MCF 10A (cell line): Measurements from ENCODE around the gene VAMP2. TPM values are rescaled to one million over a fixed set of nuclear protein-coding genes. Genes with fewer than 3 reads are reported as not detected.

Experiments
- BruUV-seq: library from RNA; stranded (reverse); fragments of 400-500 nt; replicated peaks from 2 replicates; lab custom pipeline; 2021; lab: Mats Ljungman, UMichigan
- CTCF ChIA-PET: fragments of 300-600 bp; sonication (Branson Sonifier 250); formaldehyde crosslinking; extraction: SDS; loops from one replicate; lab custom pipeline; 2021; ENCODE audit warnings: antibody characterized with exemption, inconsistent platforms; lab: Yijun Ruan, JAX
- POLR2A ChIA-PET: fragments of 300-600, 350-650 bp; sonication (Branson Sonifier 250); formaldehyde crosslinking; extraction: SDS; loops from one replicate; lab custom pipeline; 2020; ENCODE audit warnings: antibody characterized with exemption, inconsistent platforms; lab: Yijun Ruan, JAX
- DNase-seq: peaks from one replicate; pipeline ENCODE4 v3.0.0-alpha.2; 2018; ENCODE audit not compliant: unreplicated experiment
- H3K27ac Mint-ChIP-seq: one replicate; pipeline ENCODE4 v1.8.0; 2022; ENCODE audit warnings: mild to moderate bottlenecking, low read depth, mixed read lengths; ENCODE audit not compliant: unreplicated experiment
- H3K27me3 Mint-ChIP-seq: one replicate; pipeline ENCODE4 v1.8.0; 2022; ENCODE audit warnings: mixed read lengths; ENCODE audit not compliant: insufficient read depth, unreplicated experiment
- H3K36me3 Mint-ChIP-seq: one replicate; pipeline ENCODE4 v1.8.0; 2022; ENCODE audit warnings: mild to moderate bottlenecking, moderate library complexity, mixed read lengths; ENCODE audit not compliant: insufficient read depth, unreplicated experiment
- H3K4me1 Mint-ChIP-seq: one replicate; pipeline ENCODE4 v1.8.0; 2022; ENCODE audit warnings: mixed read lengths; ENCODE audit not compliant: insufficient read depth, unreplicated experiment
- H3K4me3 Mint-ChIP-seq: one replicate; pipeline ENCODE4 v1.8.0; 2022; ENCODE audit warnings: mild to moderate bottlenecking, moderate library complexity, mixed read lengths; ENCODE audit not compliant: unreplicated experiment
- H3K9me3 Mint-ChIP-seq: one replicate; pipeline ENCODE4 v1.8.0; 2022; ENCODE audit warnings: mixed read lengths; ENCODE audit not compliant: unreplicated experiment
- CTCF ChIP-seq: fragments of 200-600 bp; IDR thresholded peaks from one replicate; pipeline ENCODE4 v1.8.0; 2022; ENCODE audit warnings: antibody characterized with exemption, mild to moderate bottlenecking; ENCODE audit not compliant: unreplicated experiment
- intact Hi-C: fragments of 100-400 bp; cut with micrococcal nuclease; formaldehyde crosslinking; loops from 2 replicates; pipeline ENCODE4 v1.14.1; 2022
- total RNA-seq: library from RNA; stranded (reverse); gene quantifications from 2 replicates; pipeline ENCODE4 v1.2.3, GENCODE V29; 2022

The VAMP2 gene
- total RNA-seq, 1 experiment from 2014 or later, result 37.7 TPM

DNA sequence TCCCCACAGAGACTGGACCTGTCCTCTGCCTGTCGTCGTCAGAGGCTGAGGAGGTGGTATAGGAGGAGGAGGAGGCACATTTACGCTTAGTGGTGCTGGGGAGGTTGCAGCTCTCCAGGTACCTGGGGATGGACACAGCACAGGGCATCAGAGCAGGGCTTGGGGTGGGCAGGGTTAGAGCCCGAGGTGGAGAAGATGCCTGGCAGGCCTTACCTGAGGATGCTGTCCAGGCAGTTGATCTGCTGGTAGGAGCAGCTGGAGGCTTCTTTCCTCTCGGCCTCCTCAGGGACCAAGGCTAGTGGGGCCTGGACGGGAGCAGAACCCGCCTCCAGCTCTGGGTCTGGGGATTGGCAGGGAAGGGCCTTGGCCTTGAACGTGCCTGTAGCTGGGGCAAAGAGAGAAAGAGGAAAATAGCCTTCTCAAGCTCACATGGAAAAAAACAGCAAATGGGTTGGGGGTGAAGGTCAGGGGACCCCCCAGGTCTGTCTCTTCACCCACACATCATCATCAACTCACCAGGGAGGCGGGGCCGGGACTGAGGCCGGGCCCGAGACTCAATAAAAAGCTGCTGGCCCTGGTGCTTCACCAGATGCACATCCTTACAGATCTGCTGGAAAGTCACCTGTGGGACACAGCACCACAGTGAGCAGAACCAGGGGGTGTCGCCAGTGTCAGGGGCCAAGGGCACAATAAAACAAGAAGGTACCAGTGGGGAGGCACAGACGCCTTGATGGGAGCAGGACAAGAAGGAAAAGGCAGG lies 16.2 kb downstream of the VAMP2 start:
- Mint-ChIP-seq H3K36me3 (no peaks in the 10 kb centered on the region), H3K4me3 (no peak overlapping the region), H3K9me3 (no peaks in the 10 kb centered on the region), H3K27me3 (no peaks in the 10 kb centered on the region), H3K4me1 (peaks cover 21% of the 10 kb centered on the region), H3K27ac (peak overlapping the region; percentile 19)
- intact Hi-C loops, result no loop called here
- TF ChIP-seq CTCF, result no peak
- BruUV-seq, result no TSS peak
- POLR2A ChIA-PET, result interaction anchor here (0.6 to 19.5 kb wide), 3 partner anchors 7 to 45 kb away, joined by 3 to 429 read pairs (median 429); partner anchors contain the start of gene PER1
- DNase-seq, result no peak
- CTCF ChIA-PET, result interaction anchor here (0.5 to 1.7 kb wide), 5 partner anchors 12 to 84 kb away, joined by 3 to 6 read pairs (median 3); no protein-coding TSS in a partner anchor

DNA sequence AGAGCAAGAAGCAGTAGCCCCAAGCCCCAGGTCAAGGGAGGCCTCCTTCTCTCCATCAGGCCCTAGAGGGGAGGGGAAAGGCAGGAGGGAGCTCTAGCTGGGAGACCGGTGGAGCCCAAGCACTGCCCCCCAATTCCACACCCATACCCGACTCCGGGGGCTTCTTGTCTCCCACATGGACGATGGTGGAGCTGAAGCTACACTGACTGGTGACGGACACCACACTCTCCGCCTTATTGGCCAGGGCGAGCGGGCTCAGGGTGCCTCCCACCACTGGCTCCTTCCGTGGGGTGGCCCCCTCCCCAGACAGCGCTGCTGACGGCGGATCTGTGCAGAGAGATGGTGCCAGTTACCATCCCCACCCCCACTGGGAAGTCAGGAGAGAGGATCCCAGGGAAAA lies 16.9 kb downstream of the VAMP2 start:
- intact Hi-C loops, result no loop called here
- Mint-ChIP-seq H3K27ac (no peak overlapping the region), H3K36me3 (no peaks in the 10 kb centered on the region), H3K4me3 (peak overlapping the region; percentile 44), H3K27me3 (no peaks in the 10 kb centered on the region), H3K4me1 (peaks cover 29% of the 10 kb centered on the region), H3K9me3 (no peaks in the 10 kb centered on the region)
- no TSS peak for BruUV-seq
- ChIA-PET POLR2A (interaction anchor here (1.3 to 19.5 kb wide), 3 partner anchors 8 to 26 kb away, joined by 3 to 429 read pairs (median 429); partner anchors contain the start of gene PER1), CTCF (interaction anchor here (0.5 to 1.7 kb wide), 2 partner anchors 13 to 85 kb away, joined by 3 to 6 read pairs; no protein-coding TSS in a partner anchor)
- no peak for DNase-seq
- TF ChIP-seq CTCF, result no peak

- Mint-ChIP-seq H3K4me1 (peaks cover 17% of the 10 kb centered on the region), H3K4me3 (no peak overlapping the region), H3K36me3 (no peaks in the 10 kb centered on the region), H3K9me3 (no peaks in the 10 kb centered on the region), H3K27me3 (no peaks in the 10 kb centered on the region), H3K27ac (peak overlapping the region; percentile 35)
- DNase-seq, result no peak
- TF ChIP-seq CTCF, result no peak
- no TSS peak for BruUV-seq
- POLR2A ChIA-PET, result interaction anchor here (0.7 to 19.5 kb wide), 4 partner anchors 9 to 24 kb away, joined by 3 to 429 read pairs (median 4); partner anchors contain the start of genes PER1 and VAMP2
- intact Hi-C loops, result no loop called here
- CTCF ChIA-PET, result interaction anchor here (1.7 kb wide), 1 partner anchor 14 kb away, joined by 6 read pairs; no protein-coding TSS in a partner anchor
Measured at GRCh38 chr17:8144401-8145231, 18.1 kb downstream of the VAMP2 start.
